ENCODE data around the gene SCAI. TPM values are rescaled to one million over a fixed set of nuclear protein-coding genes. Genes with fewer than 3 reads are reported as not detected.

The SCAI gene
- total RNA-seq, 2 experiments from 2014 or later = 21.5 to 25.0 TPM

DNA sequence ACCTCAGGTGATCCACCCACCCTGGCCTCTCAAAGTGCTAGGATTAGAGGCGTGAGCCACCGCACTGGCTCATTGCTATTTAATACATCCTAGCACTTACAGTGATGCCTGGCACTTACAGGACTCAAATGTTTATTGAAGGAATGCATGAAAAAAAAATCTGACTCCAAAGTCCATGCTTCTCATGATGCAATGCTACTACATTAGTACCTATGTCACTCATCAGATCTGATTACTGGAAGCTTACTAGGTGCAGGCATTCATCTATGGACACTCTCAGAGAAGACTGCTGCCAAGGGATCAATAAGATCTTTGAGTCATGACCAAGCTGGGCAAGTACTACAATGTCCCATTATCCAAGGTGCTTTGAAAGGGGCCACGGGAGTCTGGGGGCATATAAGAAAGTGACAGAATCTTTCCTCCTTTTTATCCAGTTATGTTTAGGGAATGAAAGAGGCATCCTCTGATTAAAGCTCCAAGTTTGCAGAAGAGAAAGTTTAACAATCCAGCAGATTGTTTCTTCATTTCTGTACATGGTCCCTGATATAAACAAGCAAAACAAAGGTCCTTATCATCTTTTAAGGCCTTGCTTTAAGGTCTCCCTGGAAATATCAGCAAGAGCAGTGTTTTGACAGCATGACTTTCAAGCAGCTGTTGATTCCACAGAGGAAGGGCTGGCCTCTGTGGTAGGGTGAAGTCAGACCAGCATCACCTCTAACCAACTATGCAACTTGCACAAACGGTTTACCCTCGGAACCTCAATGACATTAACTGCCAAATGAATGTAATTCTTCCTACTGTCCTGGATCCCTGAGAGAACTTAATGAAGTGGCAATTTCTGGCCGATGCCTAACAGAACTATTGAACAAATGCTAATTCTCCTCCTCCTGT is 245.5 kb downstream of the SCAI start:
- POLR2A ChIA-PET = no interaction called here
- H3K4me2 ChIP-seq (ENCODE audit: low read length) = no peak overlapping the region
- no peaks in the 10 kb centered on the region for H4K20me1 ChIP-seq (ENCODE audit: insufficient read depth, low read length)
- intact Hi-C loops (cut with micrococcal nuclease; ENCODE audit: unreplicated experiment) = no loop called here
- H2AFZ ChIP-seq (ENCODE audit: low read length) = no peak overlapping the region
- H3K27ac ChIP-seq (ENCODE audit: low read depth, low read length, poor library complexity, severe bottlenecking) = no peak overlapping the region
- no peaks in the 10 kb centered on the region for H3K79me2 ChIP-seq (ENCODE audit: insufficient read depth, low read depth, low read length)
- CTCF ChIA-PET (ENCODE audit: unreplicated experiment) = no interaction called here
- TF ChIP-seq, protein P1, sequence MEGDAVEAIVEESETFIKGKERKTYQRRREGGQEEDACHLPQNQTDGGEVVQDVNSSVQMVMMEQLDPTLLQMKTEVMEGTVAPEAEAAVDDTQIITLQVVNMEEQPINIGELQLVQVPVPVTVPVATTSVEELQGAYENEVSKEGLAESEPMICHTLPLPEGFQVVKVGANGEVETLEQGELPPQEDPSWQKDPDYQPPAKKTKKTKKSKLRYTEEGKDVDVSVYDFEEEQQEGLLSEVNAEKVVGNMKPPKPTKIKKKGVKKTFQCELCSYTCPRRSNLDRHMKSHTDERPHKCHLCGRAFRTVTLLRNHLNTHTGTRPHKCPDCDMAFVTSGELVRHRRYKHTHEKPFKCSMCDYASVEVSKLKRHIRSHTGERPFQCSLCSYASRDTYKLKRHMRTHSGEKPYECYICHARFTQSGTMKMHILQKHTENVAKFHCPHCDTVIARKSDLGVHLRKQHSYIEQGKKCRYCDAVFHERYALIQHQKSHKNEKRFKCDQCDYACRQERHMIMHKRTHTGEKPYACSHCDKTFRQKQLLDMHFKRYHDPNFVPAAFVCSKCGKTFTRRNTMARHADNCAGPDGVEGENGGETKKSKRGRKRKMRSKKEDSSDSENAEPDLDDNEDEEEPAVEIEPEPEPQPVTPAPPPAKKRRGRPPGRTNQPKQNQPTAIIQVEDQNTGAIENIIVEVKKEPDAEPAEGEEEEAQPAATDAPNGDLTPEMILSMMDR (conservative IDR thresholded peaks at IDR 0.05; ENCODE audit: low read length) = no peak
- no peak for TF ChIP-seq EZH2phosphoT487 (IDR thresholded peaks at IDR 0.05; ENCODE audit: borderline replicate concordance, low read depth, low read length)
- peaks cover 60% of the 10 kb centered on the region for H3K36me3 ChIP-seq (ENCODE audit: insufficient read depth, low read length)
- H3K4me3 ChIP-seq (ENCODE audit: low read depth, low read length, poor library complexity, severe bottlenecking) = no peak overlapping the region
- BruUV-seq (replicated peaks) = no TSS peak
- no peak for DNase-seq (ENCODE audit: low spot score)
- no peaks in the 10 kb centered on the region for H3K9me2 ChIP-seq (ENCODE audit: insufficient read depth, low read length)
- no peaks in the 10 kb centered on the region for H3K9me3 ChIP-seq (ENCODE audit: low read length)
- H3K4me1 ChIP-seq (ENCODE audit: insufficient read depth, low read length, poor library complexity, severe bottlenecking) = peaks cover 8% of the 10 kb centered on the region

DNA sequence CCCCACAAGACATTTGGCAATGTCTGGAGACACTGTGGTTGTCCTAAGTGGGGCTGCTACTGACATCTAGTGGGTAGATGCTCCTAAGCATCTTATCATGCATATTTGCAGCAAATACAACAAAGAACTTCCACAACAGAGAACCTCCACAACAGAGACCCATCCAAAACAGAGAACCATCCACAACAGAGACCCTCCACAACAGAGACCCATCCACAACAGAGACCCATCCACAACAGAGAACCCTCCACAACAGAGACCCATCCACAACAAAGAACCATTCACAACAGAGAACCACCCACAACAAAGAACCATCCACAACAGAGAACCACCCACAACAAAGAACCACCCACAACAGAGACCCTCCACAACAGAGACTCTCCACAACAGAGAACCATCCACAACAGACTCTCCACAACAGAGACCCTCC is 248.6 kb downstream of the SCAI start:
- peaks cover 8% of the 10 kb centered on the region for H3K4me1 ChIP-seq (ENCODE audit: insufficient read depth, low read length, poor library complexity, severe bottlenecking)
- intact Hi-C loops (cut with micrococcal nuclease; ENCODE audit: unreplicated experiment) = loop anchor here (1.0 to 5.0 kb wide), 4 partner anchors 22 to 478 kb away; partner anchors contain the start of gene WDR38
- ChIA-PET POLR2A (no interaction called here), CTCF (ENCODE audit: unreplicated experiment) (no interaction called here)
- peak; percentile 83 for DNase-seq (ENCODE audit: low spot score)
- H2AFZ ChIP-seq (ENCODE audit: low read length) = no peak overlapping the region
- no peak overlapping the region for H3K27ac ChIP-seq (ENCODE audit: low read depth, low read length, poor library complexity, severe bottlenecking)
- no peak overlapping the region for H3K4me3 ChIP-seq (ENCODE audit: low read depth, low read length, poor library complexity, severe bottlenecking)
- TF ChIP-seq EZH2phosphoT487 (IDR thresholded peaks at IDR 0.05; ENCODE audit: borderline replicate concordance, low read depth, low read length) = no peak
- TF ChIP-seq, protein P1 (conservative IDR thresholded peaks at IDR 0.05; ENCODE audit: low read length) = peak; percentile 88
- BruUV-seq (replicated peaks) = no TSS peak
- H4K20me1 ChIP-seq (ENCODE audit: insufficient read depth, low read length) = no peaks in the 10 kb centered on the region
- H3K36me3 ChIP-seq (ENCODE audit: insufficient read depth, low read length) = peaks cover 65% of the 10 kb centered on the region
- H3K9me3 ChIP-seq (ENCODE audit: low read length) = no peaks in the 10 kb centered on the region
- H3K79me2 ChIP-seq (ENCODE audit: insufficient read depth, low read depth, low read length) = no peaks in the 10 kb centered on the region
- no peak overlapping the region for H3K4me2 ChIP-seq (ENCODE audit: low read length)
- H3K9me2 ChIP-seq (ENCODE audit: insufficient read depth, low read length) = no peaks in the 10 kb centered on the region

All from OCI-LY7 (cell line).